HepG2 (cell line): ENCODE data around the gene SCAMP3. TPM values are rescaled to one million over a fixed set of nuclear protein-coding genes. Genes with fewer than 3 reads are reported as not detected.

ENCODE experiments used
- BCLAF1 ChIP-seq: fragments of 450-650 bp; IDR thresholded peaks from 2 replicates; pipeline ENCODE4 v1.6.1; 2017; ENCODE audit warnings: mild to moderate bottlenecking
- CSRNP1 ChIP-seq: sonication (generic); formaldehyde crosslinking; IDR thresholded peaks from 2 replicates; pipeline ENCODE4 v1.8.1; 2023; ENCODE audit warnings: mild to moderate bottlenecking, missing genetic modification reagents
- DRAP1 ChIP-seq: IDR thresholded peaks from 2 replicates; pipeline ENCODE4 v1.6.1; 2016; ENCODE audit warnings: missing genetic modification reagents, missing compliant biosample characterization
- ERF ChIP-seq: IDR thresholded peaks from 2 replicates; pipeline ENCODE4 v1.6.1; 2018; ENCODE audit warnings: missing biosample characterization, missing genetic modification reagents
- IKZF5 ChIP-seq: IDR thresholded peaks from 2 replicates; pipeline ENCODE4 v1.6.1; 2018; ENCODE audit warnings: missing genetic modification reagents, mild to moderate bottlenecking, missing compliant biosample characterization
- KDM2A ChIP-seq: sonication (generic); formaldehyde crosslinking; IDR thresholded peaks from 2 replicates; pipeline ENCODE4 v1.4.0; 2020; ENCODE audit warnings: low read depth, missing genetic modification reagents, borderline replicate concordance
- NFKBIZ ChIP-seq: IDR thresholded peaks from 2 replicates; pipeline ENCODE4 v1.6.1; 2018; ENCODE audit warnings: missing genetic modification reagents, missing compliant biosample characterization
- PHF21A ChIP-seq: sonication (generic); formaldehyde crosslinking; IDR thresholded peaks from 2 replicates; pipeline ENCODE4 v1.5.0; 2020; ENCODE audit warnings: mild to moderate bottlenecking, missing genetic modification reagents
- RBAK ChIP-seq: sonication (generic); formaldehyde crosslinking; IDR thresholded peaks from 2 replicates; pipeline ENCODE4 v1.5.1; 2020; ENCODE audit warnings: mild to moderate bottlenecking, missing genetic modification reagents
- RBM22 ChIP-seq: fragments of 200-400 bp; formaldehyde crosslinking; optimal IDR thresholded peaks from 2 replicates; pipeline ENCODE3; 2017; ENCODE audit warnings: mild to moderate bottlenecking, low read length, moderate library complexity
- SOX6 ChIP-seq, 2 experiments: fragments of 450-650 bp in 1 of 2; sonication (generic) in 1 of 2; formaldehyde crosslinking in 1 of 2; IDR thresholded peaks; 2 replicates each; pipeline versions ENCODE4 v1.4.0 to v1.6.1; 2017 to 2020; ENCODE audit warnings: antibody characterized with exemption in 1 of 2, mild to moderate bottlenecking in 1 of 2, missing genetic modification reagents in 1 of 2
- SPEN ChIP-seq: sonication (generic); formaldehyde crosslinking; IDR thresholded peaks from 2 replicates; pipeline ENCODE4 v1.5.1; 2020; ENCODE audit warnings: low read depth, mild to moderate bottlenecking, missing genetic modification reagents
- TBX2 ChIP-seq: sonication (generic); formaldehyde crosslinking; IDR thresholded peaks from 2 replicates; pipeline ENCODE4 v1.5.0; 2020; ENCODE audit warnings: missing genetic modification reagents, mild to moderate bottlenecking, borderline replicate concordance
- TOPORS ChIP-seq: sonication (generic); formaldehyde crosslinking; IDR thresholded peaks from 2 replicates; pipeline ENCODE4 v1.8.0; 2023; ENCODE audit warnings: mild to moderate bottlenecking, missing genetic modification reagents
- ZBTB43 ChIP-seq: sonication (generic); formaldehyde crosslinking; conservative IDR thresholded peaks from 2 replicates; pipeline ENCODE4 v1.4.0; 2020; ENCODE audit warnings: missing genetic modification reagents
- ZFX ChIP-seq: sonication (generic); formaldehyde crosslinking; IDR thresholded peaks from 2 replicates; pipeline ENCODE4 v1.4.0; 2020; ENCODE audit warnings: mild to moderate bottlenecking, low read depth, missing genetic modification reagents, moderate library complexity
- ZNF24 ChIP-seq: fragments of 450-650 bp; IDR thresholded peaks from 2 replicates; pipeline ENCODE4 v1.6.1; 2017; ENCODE audit warnings: antibody characterized with exemption, mild to moderate bottlenecking
- ZNF33B ChIP-seq: sonication (generic); formaldehyde crosslinking; IDR thresholded peaks from 2 replicates; pipeline ENCODE4 v1.5.1; 2020; ENCODE audit warnings: mild to moderate bottlenecking, missing genetic modification reagents
- ZNF607 ChIP-seq: sonication (generic); formaldehyde crosslinking; IDR thresholded peaks from 2 replicates; pipeline ENCODE4 v1.5.1; 2020; ENCODE audit warnings: missing genetic modification reagents, mild to moderate bottlenecking, borderline replicate concordance
- ZNF670 ChIP-seq: sonication (generic); formaldehyde crosslinking; IDR thresholded peaks from 2 replicates; pipeline ENCODE4 v1.8.0; 2022; ENCODE audit warnings: mild to moderate bottlenecking, missing genetic modification reagents, borderline replicate concordance
- ZNF883 ChIP-seq: sonication (generic); formaldehyde crosslinking; IDR thresholded peaks from 2 replicates; pipeline ENCODE4 v1.5.1; 2020; ENCODE audit warnings: mild to moderate bottlenecking, missing genetic modification reagents; ENCODE audit errors: not compliant biosample characterization
- polyA plus RNA-seq, 8 experiments: library from polyadenylated mRNA; depleted of rRNA in 3 of 8; stranded (reverse) in 7 of 8; unstranded in 1 of 8; fragments of >200 nt; fragmentation: Illumina TruSeq in 4 of 8; extraction: Trizol in 4 of 8; gene quantifications; 2 replicates each; pipeline versions ENCODE4 v1.2.1 to v1.2.3, GENCODE V29; 2011 to 2016; ENCODE audit warnings: low read depth in 4 of 8, missing spikeins in 1 of 8, mixed read lengths in 1 of 8; ENCODE audit not compliant: insufficient read depth in 1 of 8
- total RNA-seq, 5 experiments: library from RNA; depleted of rRNA; stranded (reverse); fragments of >200 nt; fragmentation: Illumina TruSeq; extraction: Trizol; gene quantifications; 2 replicates each; pipeline ENCODE4 v1.2.3, GENCODE V29; 2016; ENCODE audit warnings: low read depth in 1 of 5

SCAMP3 gene
- total and polyA plus RNA-seq, 2 of the 13 experiments (the other 11 are each of a cell fraction or from before 2014, with no cell fraction given): 46.8 to 83.3 TPM

- TF ChIP-seq BCLAF1 (no peak), PHF21A (CRISPR knock-in tag) (no peak; the same call in 1 of the 2 replicates), ZNF607 (no peak; the same call in 1 of the 2 replicates), RBM22 (no peak), IKZF5 (CRISPR knock-in tag) (peak; percentile 67; the same call in 1 of the 2 replicates), TBX2 (CRISPR knock-in tag) (peak; percentile 12; the same call in 1 of the 2 replicates), KDM2A (CRISPR knock-in tag) (peak; percentile 61; the same call in 1 of the 2 replicates), ZNF670 (CRISPR knock-in tag) (0 out of 2 replicates have a peak, but pooled peaks have one; percentile 19), ZNF24 (no peak), NFKBIZ (CRISPR knock-in tag) (0 out of 2 replicates have a peak, but pooled peaks have one; percentile 25), ZNF33B (CRISPR knock-in tag) (no peak), ZBTB43 (CRISPR knock-in tag) (no peak), ZFX (peak; percentile 73), TOPORS (CRISPR knock-in tag) (no peak), SPEN (CRISPR knock-in tag) (no peak; the same call in 1 of the 2 replicates), ZNF883 (CRISPR knock-in tag) (peak; percentile 26), DRAP1 (peak; percentile 98), CSRNP1 (CRISPR knock-in tag) (peak; percentile 36; the same call in 1 of the 2 replicates), RBAK (CRISPR knock-in tag) (peak; percentile 65; the same call in 1 of the 2 replicates), ERF (CRISPR knock-in tag) (peak; percentile 78; the same call in 1 of the 2 replicates), SOX6 (IDR thresholded peaks at IDR 0.05) (no peak), SOX6 (CRISPR knock-in tag; IDR thresholded peaks at IDR 0.05) (peak; percentile 25; the same call in 1 of the 2 replicates)
Measured at GRCh38 chr1:155227261-155228095, 34.7 kb downstream of the SCAMP3 start (continued).
